IMR-90 (cell line): ENCODE results near the gene GIMAP8. TPM values are rescaled to one million over a fixed set of nuclear protein-coding genes. Genes with fewer than 3 reads are reported as not detected.
"Not testable (repeated sequence)": the region's sequence is repeated elsewhere in the genome, so short reads cannot be mapped to it uniquely, and the experiment has no call there.

Experiments used
- ATAC-seq: fragments of 200-7000 bp; cut with Tn5 transposase; 2 replicates; pipeline ENCODE4 v1.9.1; 2020; ENCODE audit warnings: low read depth, mild to moderate bottlenecking, moderate library complexity
- BruUV-seq: library from RNA; stranded (reverse); fragments of 400-500 nt; replicated peaks from 2 replicates; lab custom pipeline; 2021; lab: Mats Ljungman, UMichigan
- CTCF ChIA-PET: fragments of 300-600 bp; formaldehyde crosslinking; extraction: SDS; loops from one replicate; lab custom pipeline; 2021; ENCODE audit warnings: antibody characterized with exemption; lab: Yijun Ruan, JAX
- POLR2A ChIA-PET: fragments of 300-600 bp; sonication (Branson Sonifier 250); formaldehyde crosslinking; loops from one replicate; lab custom pipeline; 2022; ENCODE audit warnings: antibody characterized with exemption; ENCODE audit not compliant: unreplicated experiment; lab: Charles Lee
- DNase-seq: peaks from one replicate; pipeline ENCODE4 v3.0.0; 2013
- H2AFZ ChIP-seq: replicated peaks from 2 replicates; pipeline ENCODE3; 2013; ENCODE audit warnings: low read length, mild to moderate bottlenecking; ENCODE audit not compliant: poor library complexity
- H2AK5ac ChIP-seq: 2 replicates; pipeline ENCODE4 v1.6.1; 2013; ENCODE audit warnings: low read depth, low read length, inconsistent platforms
- H2AK9ac ChIP-seq: replicated peaks from 2 replicates; pipeline ENCODE3; 2013; ENCODE audit warnings: mild to moderate bottlenecking, low read depth, low read length, moderate library complexity; ENCODE audit not compliant: poor library complexity
- H2BK120ac ChIP-seq: 2 replicates; pipeline ENCODE4 v1.6.1; 2013; ENCODE audit warnings: low read depth, low read length, inconsistent platforms
- H2BK15ac ChIP-seq: 3 replicates; pipeline ENCODE4 v1.6.1; 2013; ENCODE audit warnings: low read depth, low read length, inconsistent platforms
- H2BK20ac ChIP-seq: 2 replicates; pipeline ENCODE4 v1.6.1; 2013; ENCODE audit warnings: low read depth, mild to moderate bottlenecking, inconsistent platforms, low read length, moderate library complexity
- H2BK5ac ChIP-seq: 2 replicates; pipeline ENCODE4 v1.6.1; 2013; ENCODE audit warnings: mild to moderate bottlenecking, low read depth, low read length, inconsistent platforms; ENCODE audit not compliant: poor library complexity, severe bottlenecking
- H3K14ac ChIP-seq: replicated peaks from 2 replicates; pipeline ENCODE4 v1.6.1; 2013; ENCODE audit warnings: low read depth, low read length, inconsistent platforms
- H3K18ac ChIP-seq: 2 replicates; pipeline ENCODE4 v1.6.1; 2013; ENCODE audit warnings: low read depth, low read length, control low read depth
- H3K23ac ChIP-seq: 2 replicates; pipeline ENCODE4 v1.6.1; 2013; ENCODE audit warnings: low read depth, low read length, inconsistent platforms
- H3K27ac ChIP-seq: 2 replicates; pipeline ENCODE4 v1.5.1; 2013; ENCODE audit warnings: mild to moderate bottlenecking, control low read depth, low read length; ENCODE audit not compliant: insufficient read depth
- H3K27me3 ChIP-seq: 2 replicates; pipeline ENCODE4 v1.6.1; 2013; ENCODE audit warnings: low read length; ENCODE audit not compliant: control insufficient read depth, insufficient read depth
- H3K36me3 ChIP-seq: 2 replicates; pipeline ENCODE4 v1.6.1; 2013; ENCODE audit warnings: low read length, mixed read lengths; ENCODE audit not compliant: control insufficient read depth, insufficient read depth
- H3K4ac ChIP-seq: 2 replicates; pipeline ENCODE4 v1.6.1; 2013; ENCODE audit warnings: low read depth, low read length, inconsistent platforms
- H3K4me1 ChIP-seq: 2 replicates; pipeline ENCODE4 v1.6.1; 2013; ENCODE audit warnings: low read length, mixed read lengths; ENCODE audit not compliant: control insufficient read depth, insufficient read depth
- H3K4me2 ChIP-seq: 2 replicates; pipeline ENCODE4 v1.6.1; 2013; ENCODE audit warnings: low read depth, mild to moderate bottlenecking, control low read depth, low read length, moderate library complexity
- H3K4me3 ChIP-seq: 2 replicates; pipeline ENCODE4 v1.5.1; 2013; ENCODE audit warnings: low read depth, mild to moderate bottlenecking, control low read depth, low read length, moderate library complexity; ENCODE audit not compliant: insufficient read depth
- H3K56ac ChIP-seq: 2 replicates; pipeline ENCODE4 v1.6.1; 2013; ENCODE audit warnings: low read length, inconsistent platforms; ENCODE audit not compliant: insufficient read depth; ENCODE audit errors: extremely low read depth
- H3K79me1 ChIP-seq, 2 experiments: 2 replicates each; pipeline ENCODE4 v1.6.1; 2013; ENCODE audit warnings: low read length in 2 of 2, inconsistent platforms in 1 of 2, low read depth in 1 of 2
- H3K9ac ChIP-seq: 2 replicates; pipeline ENCODE4 v1.6.1; 2013; ENCODE audit warnings: low read depth, low read length, control low read depth
- H3K9me1 ChIP-seq: 2 replicates; pipeline ENCODE4 v1.6.1; 2013; ENCODE audit warnings: low read length, inconsistent platforms; ENCODE audit not compliant: insufficient read depth
- H3K9me3 ChIP-seq: 2 replicates; pipeline ENCODE4 v1.6.1; 2013; ENCODE audit warnings: low read length; ENCODE audit not compliant: control insufficient read depth, insufficient read depth
- H4K20me1 ChIP-seq: 2 replicates; pipeline ENCODE4 v1.6.1; 2013; ENCODE audit warnings: low read length, inconsistent platforms; ENCODE audit not compliant: insufficient read depth
- H4K5ac ChIP-seq: 2 replicates; pipeline ENCODE4 v1.6.1; 2013; ENCODE audit warnings: mild to moderate bottlenecking, low read depth, low read length, control low read depth
- H4K8ac ChIP-seq, 2 experiments: 2 replicates each; pipeline ENCODE4 v1.6.1; 2013; ENCODE audit warnings: low read depth in 2 of 2, low read length in 2 of 2, control low read depth in 1 of 2, inconsistent platforms in 1 of 2
- H4K91ac ChIP-seq: 2 replicates; pipeline ENCODE4 v1.6.1; 2013; ENCODE audit warnings: low read depth, low read length, inconsistent platforms; ENCODE audit not compliant: insufficient read depth
- WGBS, 2 experiments: methylation state at CpG; one replicate each; pipeline versions ENCODE4 v1.1.5 to v1.1.7; 2013; ENCODE audit warnings: missing lambda C conversion rate in 2 of 2; ENCODE audit not compliant: insufficient read length in 1 of 2; ENCODE audit errors: extremely low coverage in 2 of 2; 5-methylcytosine and 5-hydroxymethylcytosine counted together
- dilution Hi-C: fragments of 300-500 bp; cut with HindIII; formaldehyde crosslinking; loops from one replicate; pipeline ENCODE4 v1.14.3; 2018; ENCODE audit warnings: low sequenced_read_pairs; ENCODE audit not compliant: unreplicated experiment
- in situ Hi-C: fragments of 300-500 bp; cut with MboI; formaldehyde crosslinking; loops from 3 replicates; pipeline ENCODE4 v1.14.3; 2019; ENCODE audit warnings: low sequenced_read_pairs, inconsistent platforms, mixed read lengths
- intact Hi-C: fragments of 100-400 bp; cut with micrococcal nuclease; formaldehyde crosslinking; loops from 2 replicates; pipeline ENCODE4 v1.10.0; 2022
- polyA plus RNA-seq, 3 experiments: library from polyadenylated mRNA; depleted of rRNA; stranded (reverse); fragments of >200 nt; gene quantifications; 2 replicates each; pipeline ENCODE4 v1.2.3, GENCODE V29; 2012; ENCODE audit warnings: low replicate concordance in 1 of 3
- total RNA-seq: library from RNA; depleted of rRNA; stranded (reverse); fragments of >200 nt; gene quantifications from 2 replicates; pipeline ENCODE4 v1.2.3, GENCODE V29; 2012

Gene GIMAP8
- total and polyA plus RNA-seq, 2 of the 4 experiments (the other 2 are of a cell fraction), result not detected

DNA sequence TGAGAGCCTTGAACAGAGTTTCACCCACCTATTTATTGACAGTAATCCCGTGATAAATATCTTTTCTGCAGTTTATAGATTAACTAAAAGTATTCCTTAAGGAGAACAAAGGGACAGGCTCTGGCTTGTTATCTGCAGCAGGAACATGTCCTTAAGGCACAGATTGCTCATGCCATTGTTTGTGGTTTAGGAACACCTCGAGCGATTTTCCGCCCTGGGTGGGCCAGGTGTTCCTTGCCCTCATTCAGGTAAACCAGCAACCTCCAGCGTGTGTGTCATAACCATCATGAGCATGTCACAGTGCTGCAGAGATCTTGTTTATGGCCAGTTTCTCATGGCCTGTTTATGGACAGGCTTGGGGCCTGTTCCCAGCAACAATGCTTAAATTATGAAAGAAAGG, 6.6 kb downstream of the GIMAP8 start:
- H3K9me3 ChIP-seq, H2BK5ac ChIP-seq, H3K4ac ChIP-seq, H2AFZ ChIP-seq, H4K91ac ChIP-seq, H3K27me3 ChIP-seq, H2AK9ac ChIP-seq, H3K4me3 ChIP-seq, CTCF ChIA-PET, H2AK5ac ChIP-seq, H3K9me1 ChIP-seq, dilution Hi-C loops, BruUV-seq, H3K4me1 ChIP-seq, H4K8ac ChIP-seq, H2BK120ac ChIP-seq, H2BK20ac ChIP-seq, in situ Hi-C loops, DNase-seq, H3K14ac ChIP-seq, H3K36me3 ChIP-seq, H3K18ac ChIP-seq, H3K79me1 ChIP-seq, H3K56ac ChIP-seq, H3K9ac ChIP-seq, H3K27ac ChIP-seq, H4K20me1 ChIP-seq, intact Hi-C loops, H3K4me2 ChIP-seq, ATAC-seq, H3K23ac ChIP-seq, H4K5ac ChIP-seq, POLR2A ChIA-PET, H2BK15ac ChIP-seq: not testable (repeated sequence)
- WGBS, 2 experiments, result 40% methylated on average over 1 of the region's 5 CpGs; no CpG with 5 or more reads in 1 of the 2 experiments
